ENCODE data around the gene EIF2S3. TPM values are rescaled to one million over a fixed set of nuclear protein-coding genes. Genes with fewer than 3 reads are reported as not detected.

EIF2S3 gene
- total and polyA plus RNA-seq, 10 of the 15 experiments (the other 5 are each of a cell fraction or from before 2014, with no cell fraction given) = 115 to 385 (median 201) TPM

DNA sequence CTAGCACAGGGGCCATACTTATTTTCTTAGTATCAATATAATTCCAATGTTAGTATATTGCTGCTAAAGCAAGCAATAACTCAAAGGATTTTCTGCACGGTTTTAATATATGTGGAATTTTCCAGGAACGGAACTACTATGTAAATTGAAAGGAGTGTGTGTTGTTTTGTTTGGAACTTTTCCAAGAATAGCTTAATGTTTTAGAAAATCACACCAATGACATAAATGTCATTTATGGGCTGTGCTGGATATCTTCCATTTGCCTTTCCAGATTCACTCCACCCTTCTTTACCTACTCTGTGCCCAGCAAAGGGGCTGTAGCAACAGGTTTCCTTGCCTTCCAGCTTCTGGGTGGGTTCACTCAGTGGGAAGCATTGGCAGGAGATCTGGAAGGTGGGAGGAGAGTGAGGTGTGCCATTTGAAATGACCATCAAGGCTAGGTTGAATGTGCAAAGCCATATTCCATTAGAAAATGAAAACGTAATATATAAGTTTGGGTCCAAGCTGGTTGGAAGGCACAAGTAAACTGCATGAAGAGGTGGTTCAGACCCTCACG is 69.6 kb downstream of the EIF2S3 start (continued):
- no peak for TF ChIP-seq E2F8 (IDR thresholded peaks at IDR 0.05; ENCODE audit: low read depth, partially characterized antibody)
- no peak for TF ChIP-seq MTA3 (IDR thresholded peaks at IDR 0.05; ENCODE audit: borderline replicate concordance, low read length)
- no peak for TF ChIP-seq NKRF (conservative IDR thresholded peaks at IDR 0.05)

GRCh38 chrX:24125028-24125612 is 70.4 kb downstream of the EIF2S3 start:
- no peaks in the 10 kb centered on the region for H3K36me3 ChIP-seq (ENCODE audit: control insufficient read depth in 2 of 2, insufficient read depth in 2 of 2, low read length in 1 of 2)
- ChIA-PET RAD21 (ENCODE audit: unreplicated experiment) (no interaction called here), SMC1A (ENCODE audit: uncharacterized antibody, unreplicated experiment) (no interaction called here), POLR2A (no interaction called here), CTCF (no interaction called here)
- no peaks in the 10 kb centered on the region for H3K4me1 ChIP-seq (ENCODE audit: control insufficient read depth, insufficient read depth, low read length)
- no peak overlapping the region for H3K9ac ChIP-seq (ENCODE audit: control insufficient read depth, insufficient read depth, low read length)
- no peak overlapping the region for H2AFZ ChIP-seq (ENCODE audit: control insufficient read depth, low read depth, low read length)
- H3K79me2 ChIP-seq (ENCODE audit: control insufficient read depth, insufficient read depth, low read length) = no peaks in the 10 kb centered on the region
- H3K4me2 ChIP-seq (ENCODE audit: control insufficient read depth, insufficient read depth) = no peak overlapping the region
- no peak overlapping the region for H3K4me3 ChIP-seq
- ATAC-seq = no peak
- H3K27ac ChIP-seq (ENCODE audit: control insufficient read depth, insufficient read depth) = no peak overlapping the region
- DNase-seq (ENCODE audit: low read depth, low spot score) = no peak
- WGBS (ENCODE audit: insufficient coverage, insufficient replicate concordance, low lambda C conversion rate, missing lambda C conversion rate) = 42% methylated on average over 8 of the region's 8 CpGs
- H3K27me3 ChIP-seq (replicated peaks in 1 of 2; ENCODE audit: control insufficient read depth in 2 of 2, insufficient read depth in 2 of 2, low read length in 1 of 2) = no peaks in the 10 kb centered on the region
- BruUV-seq (replicated peaks) = no TSS peak
- intact Hi-C loops (cut with micrococcal nuclease; ENCODE audit: unreplicated experiment) = no loop called here
- no peak for FAIRE-seq
- in situ Hi-C loops (cut with MboI) = no loop called here
- H4K20me1 ChIP-seq (ENCODE audit: control insufficient read depth, insufficient read depth) = no peaks in the 10 kb centered on the region
- H3K9me3 ChIP-seq (replicated peaks; ENCODE audit: control insufficient read depth, insufficient read depth, low read length) = no peaks in the 10 kb centered on the region
- TF ChIP-seq ZBED1 (IDR thresholded peaks at IDR 0.05; ENCODE audit: borderline replicate concordance) (no peak), STAT3 (IDR thresholded peaks at IDR 0.05; ENCODE audit: low read depth, low read length) (no peak), ATF3 (IDR thresholded peaks at IDR 0.05; ENCODE audit: borderline replicate concordance, extremely low read depth, low read depth, low read length) (no peak), ZNF207 (IDR thresholded peaks at IDR 0.05; ENCODE audit: borderline replicate concordance) (no peak), SMC3 (IDR thresholded peaks at IDR 0.05; ENCODE audit: borderline replicate concordance, low read length) (no peak), PAX8 (IDR thresholded peaks at IDR 0.05) (no peak), NRF1 (conservative IDR thresholded peaks at IDR 0.05; ENCODE audit: low read depth, low read length) (no peak), SREBF1 (IDR thresholded peaks at IDR 0.05; ENCODE audit: low read length) (no peak), SIX5 (IDR thresholded peaks at IDR 0.05; ENCODE audit: low read depth, low read length, severe bottlenecking) (no peak), TARDBP (IDR thresholded peaks at IDR 0.05; ENCODE audit: borderline replicate concordance) (no peak), TBL1XR1 (IDR thresholded peaks at IDR 0.05; ENCODE audit: low read depth, low read length) (no peak), KLF5 (IDR thresholded peaks at IDR 0.05; ENCODE audit: partially characterized antibody) (no peak), E2F8 (IDR thresholded peaks at IDR 0.05; ENCODE audit: low read depth, partially characterized antibody) (no peak)
